ENCODE data around the gene LAMC1.

Gene LAMC1

GRCh38 chr1:183121609-183122008 is 98.4 kb downstream of the LAMC1 start:
- TF ChIP-seq TAF1 (IDR thresholded peaks at IDR 0.05; ENCODE audit: borderline replicate concordance, low read depth, low read length): no peak
- TF ChIP-seq POLR2AphosphoS5 (IDR thresholded peaks at IDR 0.05; ENCODE audit: low read depth, low read length): no peak
- TF ChIP-seq POLR2A (IDR thresholded peaks at IDR 0.05; ENCODE audit: low read depth, low read length): no peak
- DNase-seq (ENCODE audit: insufficient read length) (no peak), FAIRE-seq (no peak)

GRCh38 chr1:183124259-183124658 is 101.0 kb downstream of the LAMC1 start:
- no peak for DNase-seq (ENCODE audit: insufficient read length)
- TF ChIP-seq TAF1 (IDR thresholded peaks at IDR 0.05; ENCODE audit: borderline replicate concordance, low read depth, low read length) (no peak), POLR2A (IDR thresholded peaks at IDR 0.05; ENCODE audit: low read depth, low read length) (no peak), POLR2AphosphoS5 (IDR thresholded peaks at IDR 0.05; ENCODE audit: low read depth, low read length) (no peak)
- no peak for FAIRE-seq

GRCh38 chr1:183125279-183125999 is 102.2 kb downstream of the LAMC1 start:
- TF ChIP-seq TAF1 (IDR thresholded peaks at IDR 0.05; ENCODE audit: borderline replicate concordance, low read depth, low read length): no peak
- FAIRE-seq (no peak), DNase-seq (ENCODE audit: insufficient read length) (no peak)

- DNase-seq (ENCODE audit: insufficient read length) (no peak), FAIRE-seq (no peak)
- TF ChIP-seq TAF1 (IDR thresholded peaks at IDR 0.05; ENCODE audit: borderline replicate concordance, low read depth, low read length): no peak
- no peak for TF ChIP-seq POLR2AphosphoS5 (IDR thresholded peaks at IDR 0.05; ENCODE audit: low read depth, low read length)
- TF ChIP-seq POLR2A (IDR thresholded peaks at IDR 0.05; ENCODE audit: low read depth, low read length): no peak
Measured at GRCh38 chr1:183126000-183126366, 102.8 kb downstream of the LAMC1 start.

GRCh38 chr1:183126528-183126927 is 103.3 kb downstream of the LAMC1 start:
- no peak for TF ChIP-seq POLR2AphosphoS5 (IDR thresholded peaks at IDR 0.05; ENCODE audit: low read depth, low read length)
- no peak for TF ChIP-seq POLR2A (IDR thresholded peaks at IDR 0.05; ENCODE audit: low read depth, low read length)
- TF ChIP-seq TAF1 (IDR thresholded peaks at IDR 0.05; ENCODE audit: borderline replicate concordance, low read depth, low read length): no peak

DNA sequence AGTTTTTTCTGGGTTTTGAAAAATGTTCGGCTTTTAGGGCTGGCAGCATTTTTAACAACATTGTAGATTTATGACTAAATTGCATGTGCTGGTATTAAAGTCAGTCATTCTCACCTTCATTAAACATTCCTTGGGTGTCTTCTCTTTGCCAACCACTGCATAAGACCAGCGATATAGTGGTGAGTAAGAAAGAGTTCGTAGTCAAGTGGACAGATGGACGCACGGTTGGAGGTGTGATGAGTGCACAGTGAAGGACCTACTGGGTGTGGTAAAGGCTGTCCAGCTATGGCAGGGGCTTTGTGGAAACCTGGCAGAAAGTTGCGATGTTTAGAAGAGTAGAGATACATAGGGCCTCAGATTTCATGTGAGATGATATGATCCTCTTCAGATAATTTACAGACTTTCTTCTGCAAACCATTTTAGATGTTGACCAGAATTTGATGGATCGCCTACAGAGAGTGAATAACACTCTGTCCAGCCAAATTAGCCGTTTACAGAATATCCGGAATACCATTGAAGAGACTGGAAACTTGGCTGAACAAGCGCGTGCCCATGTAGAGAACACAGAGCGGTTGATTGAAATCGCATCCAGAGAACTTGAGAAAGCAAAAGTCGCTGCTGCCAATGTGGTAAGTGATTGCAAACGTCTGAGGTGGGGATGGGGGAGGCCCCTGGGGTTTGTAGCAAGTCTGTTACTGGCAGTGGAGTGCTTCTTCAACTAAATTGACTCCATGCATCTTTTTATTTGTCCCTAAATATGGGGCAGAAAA is 106.9 kb downstream of the LAMC1 start:
- FAIRE-seq (no peak), DNase-seq (ENCODE audit: insufficient read length) (no peak)
- TF ChIP-seq POLR2AphosphoS5 (IDR thresholded peaks at IDR 0.05; ENCODE audit: low read depth, low read length) (no peak), TAF1 (IDR thresholded peaks at IDR 0.05; ENCODE audit: borderline replicate concordance, low read depth, low read length) (no peak), POLR2A (IDR thresholded peaks at IDR 0.05; ENCODE audit: low read depth, low read length) (no peak)

More at GRCh38 chr1:183126528-183126927, 103.3 kb downstream of the LAMC1 start:
- FAIRE-seq: no peak
- no peak for DNase-seq (ENCODE audit: insufficient read length)

DNA sequence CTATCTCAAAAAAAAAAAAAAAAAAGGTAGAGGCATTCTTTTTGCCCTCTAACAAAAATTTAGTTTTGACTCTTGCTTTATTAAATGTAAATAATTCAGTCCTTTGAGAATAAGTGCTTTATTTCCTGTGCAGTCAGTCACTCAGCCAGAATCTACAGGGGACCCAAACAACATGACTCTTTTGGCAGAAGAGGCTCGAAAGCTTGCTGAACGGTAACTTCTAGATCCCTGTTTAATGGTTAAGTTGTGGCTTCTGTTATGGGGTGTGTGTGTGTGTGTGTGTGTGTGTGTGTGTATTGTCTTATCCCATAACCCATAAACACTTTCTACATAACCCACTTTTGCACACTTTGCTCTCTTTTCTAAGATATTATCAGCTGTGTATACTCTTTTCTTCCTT is 107.9 kb downstream of the LAMC1 start:
- FAIRE-seq (no peak), DNase-seq (ENCODE audit: insufficient read length) (no peak)
- TF ChIP-seq POLR2A (IDR thresholded peaks at IDR 0.05; ENCODE audit: low read depth, low read length) (no peak), TAF1 (IDR thresholded peaks at IDR 0.05; ENCODE audit: borderline replicate concordance, low read depth, low read length) (no peak), POLR2AphosphoS5 (IDR thresholded peaks at IDR 0.05; ENCODE audit: low read depth, low read length) (no peak)

GRCh38 chr1:183135336-183135735 is 112.1 kb downstream of the LAMC1 start:
- TF ChIP-seq POLR2A (IDR thresholded peaks at IDR 0.05; ENCODE audit: low read depth, low read length): no peak
- no peak for TF ChIP-seq POLR2AphosphoS5 (IDR thresholded peaks at IDR 0.05; ENCODE audit: low read depth, low read length)
- no peak for TF ChIP-seq TAF1 (IDR thresholded peaks at IDR 0.05; ENCODE audit: borderline replicate concordance, low read depth, low read length)
- FAIRE-seq (no peak), DNase-seq (ENCODE audit: insufficient read length) (no peak)

- DNase-seq (ENCODE audit: insufficient read length) (no peak), FAIRE-seq (no peak)
- TF ChIP-seq POLR2A (IDR thresholded peaks at IDR 0.05; ENCODE audit: low read depth, low read length) (no peak), POLR2AphosphoS5 (IDR thresholded peaks at IDR 0.05; ENCODE audit: low read depth, low read length) (no peak), TAF1 (IDR thresholded peaks at IDR 0.05; ENCODE audit: borderline replicate concordance, low read depth, low read length) (no peak)
Measured at GRCh38 chr1:183137782-183138181, 114.6 kb downstream of the LAMC1 start.

- no peak for DNase-seq (ENCODE audit: insufficient read length)
- TF ChIP-seq POLR2AphosphoS5 (IDR thresholded peaks at IDR 0.05; ENCODE audit: low read depth, low read length): no peak
- no peak for FAIRE-seq
Measured at GRCh38 chr1:183138301-183138700, 115.1 kb downstream of the LAMC1 start.

- FAIRE-seq: no peak
- no peak for DNase-seq (ENCODE audit: insufficient read length)
- TF ChIP-seq TAF1 (IDR thresholded peaks at IDR 0.05; ENCODE audit: borderline replicate concordance, low read depth, low read length): no peak
- TF ChIP-seq POLR2AphosphoS5 (IDR thresholded peaks at IDR 0.05; ENCODE audit: low read depth, low read length): no peak
Measured at GRCh38 chr1:183139281-183139942, 116.2 kb downstream of the LAMC1 start.

DNA sequence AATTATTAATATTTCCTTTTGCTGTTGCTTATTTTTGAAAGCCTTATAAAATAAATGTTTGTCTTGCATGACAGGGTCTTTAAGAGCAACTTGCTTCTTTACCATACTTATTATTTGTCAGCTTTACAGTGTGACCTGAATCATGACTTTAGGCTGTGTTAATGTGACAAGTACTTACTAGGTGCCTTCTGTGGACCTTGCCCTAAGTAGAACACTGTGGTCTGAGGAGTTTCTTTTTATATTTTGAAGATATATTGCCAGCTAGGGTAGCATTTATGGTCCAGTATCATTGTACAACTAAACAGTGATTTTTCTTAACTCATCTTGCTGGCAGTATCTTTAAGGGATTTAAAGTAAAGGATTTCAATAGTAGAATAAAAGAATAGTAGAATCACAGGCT is 117.4 kb downstream of the LAMC1 start:
- FAIRE-seq: no peak
- TF ChIP-seq TAF1 (IDR thresholded peaks at IDR 0.05; ENCODE audit: borderline replicate concordance, low read depth, low read length) (no peak), POLR2AphosphoS5 (IDR thresholded peaks at IDR 0.05; ENCODE audit: low read depth, low read length) (no peak), POLR2A (IDR thresholded peaks at IDR 0.05; ENCODE audit: low read depth, low read length) (no peak)
- no peak for DNase-seq (ENCODE audit: insufficient read length)

Measured in GM12892 (cell line).